Progenitor cell of endocrine pancreas (in vitro differentiated cells): ENCODE data around the gene RNF17. TPM values are rescaled to one million over a fixed set of nuclear protein-coding genes. Genes with fewer than 3 reads are reported as not detected.

Experiments used
- DNase-seq: peaks from one replicate; pipeline ENCODE4 v3.0.0; 2021; ENCODE audit warnings: low spot score; ENCODE audit not compliant: unreplicated experiment
- H3K27ac Mint-ChIP-seq: 2 replicates; pipeline ENCODE4 v1.8.0; 2021; ENCODE audit warnings: mild to moderate bottlenecking, moderate library complexity, mixed read lengths
- H3K27me3 Mint-ChIP-seq: 2 replicates; pipeline ENCODE4 v1.8.0; 2021; ENCODE audit warnings: mixed read lengths
- H3K36me3 Mint-ChIP-seq: 2 replicates; pipeline ENCODE4 v1.8.0; 2022; ENCODE audit warnings: mixed read lengths; ENCODE audit not compliant: insufficient read depth
- H3K4me1 Mint-ChIP-seq: 2 replicates; pipeline ENCODE4 v1.8.0; 2021; ENCODE audit warnings: low read depth, mixed read lengths
- H3K4me3 Mint-ChIP-seq: 2 replicates; pipeline ENCODE4 v1.8.0; 2021; ENCODE audit warnings: low read depth, mild to moderate bottlenecking, moderate library complexity, mixed read lengths
- H3K9me3 Mint-ChIP-seq: 2 replicates; pipeline ENCODE4 v1.8.0; 2021; ENCODE audit warnings: low read depth, mixed read lengths
- total RNA-seq: library from RNA; stranded (reverse); gene quantifications from 2 replicates; pipeline ENCODE4 v1.2.1, GENCODE V29; 2021
- TF ChIP-seq, protein P1 (sequence below): fragments of 200-600 bp; sonication (generic); IDR thresholded peaks from one replicate; pipeline ENCODE4 v1.5.0; 2021; ENCODE audit warnings: antibody characterized with exemption, mild to moderate bottlenecking; ENCODE audit not compliant: unreplicated experiment

The RNF17 gene
- total RNA-seq, 1 donor from 2014 or later: not detected

DNA sequence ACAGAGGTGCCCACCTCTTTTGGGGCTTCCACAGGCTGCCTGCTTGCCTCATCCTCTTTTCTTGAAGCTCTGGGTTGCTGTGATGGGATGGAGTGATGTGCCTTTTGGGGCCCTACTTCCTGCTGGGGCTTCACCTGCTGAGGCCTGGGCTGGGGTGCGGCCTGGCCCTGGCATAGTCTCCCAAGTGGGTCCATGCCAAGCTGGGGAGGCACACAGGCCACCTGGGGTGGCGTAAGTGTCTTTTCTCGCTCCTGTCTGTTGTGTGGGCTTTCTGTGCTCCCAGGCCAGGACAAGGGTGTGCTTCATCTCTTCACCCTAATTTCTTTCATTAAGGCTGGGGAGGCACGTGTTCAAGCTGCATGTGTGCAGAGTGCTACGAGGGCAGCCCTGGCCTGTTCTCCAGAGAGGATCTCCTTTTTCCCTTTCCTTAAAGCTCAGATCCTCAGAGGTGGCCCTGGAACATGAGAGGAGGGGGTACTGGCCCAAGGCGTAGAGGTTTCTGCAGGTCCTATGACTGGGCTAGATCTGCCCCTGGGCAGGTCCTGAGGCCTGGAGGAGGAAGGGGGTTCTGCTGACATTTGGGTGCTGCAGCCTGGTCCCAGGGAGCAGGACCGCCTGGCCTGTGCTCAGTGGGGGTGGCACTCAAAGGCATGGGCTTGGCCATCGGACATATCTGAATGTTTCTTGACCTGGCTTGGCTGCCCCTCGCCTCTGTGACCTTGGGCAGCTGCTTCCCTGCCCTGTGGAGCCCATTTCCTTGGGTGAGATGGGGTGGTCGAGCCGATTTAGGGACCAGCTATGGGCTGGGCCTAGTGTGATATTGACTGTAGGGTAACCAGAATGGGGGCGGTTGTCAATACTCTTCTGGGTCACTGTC, 23.7 kb upstream of the RNF17 start:
- Mint-ChIP-seq H3K27me3 (peaks cover 38% of the 10 kb centered on the region), H3K9me3 (no peaks in the 10 kb centered on the region), H3K36me3 (no peaks in the 10 kb centered on the region), H3K4me3 (no peak overlapping the region), H3K4me1 (no peaks in the 10 kb centered on the region), H3K27ac (no peak overlapping the region)
- TF ChIP-seq, protein P1, sequence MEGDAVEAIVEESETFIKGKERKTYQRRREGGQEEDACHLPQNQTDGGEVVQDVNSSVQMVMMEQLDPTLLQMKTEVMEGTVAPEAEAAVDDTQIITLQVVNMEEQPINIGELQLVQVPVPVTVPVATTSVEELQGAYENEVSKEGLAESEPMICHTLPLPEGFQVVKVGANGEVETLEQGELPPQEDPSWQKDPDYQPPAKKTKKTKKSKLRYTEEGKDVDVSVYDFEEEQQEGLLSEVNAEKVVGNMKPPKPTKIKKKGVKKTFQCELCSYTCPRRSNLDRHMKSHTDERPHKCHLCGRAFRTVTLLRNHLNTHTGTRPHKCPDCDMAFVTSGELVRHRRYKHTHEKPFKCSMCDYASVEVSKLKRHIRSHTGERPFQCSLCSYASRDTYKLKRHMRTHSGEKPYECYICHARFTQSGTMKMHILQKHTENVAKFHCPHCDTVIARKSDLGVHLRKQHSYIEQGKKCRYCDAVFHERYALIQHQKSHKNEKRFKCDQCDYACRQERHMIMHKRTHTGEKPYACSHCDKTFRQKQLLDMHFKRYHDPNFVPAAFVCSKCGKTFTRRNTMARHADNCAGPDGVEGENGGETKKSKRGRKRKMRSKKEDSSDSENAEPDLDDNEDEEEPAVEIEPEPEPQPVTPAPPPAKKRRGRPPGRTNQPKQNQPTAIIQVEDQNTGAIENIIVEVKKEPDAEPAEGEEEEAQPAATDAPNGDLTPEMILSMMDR: no peak
- DNase-seq: no peak

DNA sequence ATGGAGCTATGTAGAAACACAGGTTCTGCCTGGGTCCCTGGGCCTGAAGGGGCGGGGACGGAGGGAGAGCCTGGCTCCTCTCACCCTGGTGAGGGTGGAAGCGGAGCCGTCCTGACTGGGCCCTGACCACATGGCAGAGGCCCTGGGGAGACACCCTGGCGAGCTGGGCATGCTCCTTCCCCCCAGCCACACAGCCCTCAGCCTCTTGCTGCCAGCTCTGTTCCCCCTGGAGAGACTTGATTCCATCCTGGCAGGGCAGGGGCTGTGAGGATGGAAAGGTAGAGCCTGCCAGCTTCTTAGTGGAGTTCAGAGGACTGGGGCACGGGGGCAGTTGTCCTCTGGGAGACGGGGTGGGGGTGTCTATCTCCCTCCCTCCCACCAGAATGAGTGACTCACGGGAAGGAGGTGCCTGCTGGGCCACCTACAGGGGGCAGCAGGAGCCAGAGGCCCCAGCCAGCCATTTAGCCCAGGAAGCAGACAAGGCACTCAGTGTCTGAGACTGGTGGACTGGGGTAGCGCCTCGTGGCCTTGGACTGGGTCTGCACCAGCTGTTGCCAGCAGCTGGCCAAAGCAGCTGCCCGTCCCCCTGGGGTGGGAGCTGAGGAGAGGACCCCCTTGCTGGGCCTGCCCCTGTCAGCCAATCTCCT, 22.8 kb upstream of the RNF17 start:
- peaks cover 42% of the 10 kb centered on the region for H3K27me3 Mint-ChIP-seq
- TF ChIP-seq, protein P1: peak; percentile 26
- H3K4me3 Mint-ChIP-seq: no peak overlapping the region
- H3K36me3 Mint-ChIP-seq: no peaks in the 10 kb centered on the region
- H3K4me1 Mint-ChIP-seq: no peaks in the 10 kb centered on the region
- no peaks in the 10 kb centered on the region for H3K9me3 Mint-ChIP-seq
- H3K27ac Mint-ChIP-seq: no peak overlapping the region
- no peak for DNase-seq

DNA sequence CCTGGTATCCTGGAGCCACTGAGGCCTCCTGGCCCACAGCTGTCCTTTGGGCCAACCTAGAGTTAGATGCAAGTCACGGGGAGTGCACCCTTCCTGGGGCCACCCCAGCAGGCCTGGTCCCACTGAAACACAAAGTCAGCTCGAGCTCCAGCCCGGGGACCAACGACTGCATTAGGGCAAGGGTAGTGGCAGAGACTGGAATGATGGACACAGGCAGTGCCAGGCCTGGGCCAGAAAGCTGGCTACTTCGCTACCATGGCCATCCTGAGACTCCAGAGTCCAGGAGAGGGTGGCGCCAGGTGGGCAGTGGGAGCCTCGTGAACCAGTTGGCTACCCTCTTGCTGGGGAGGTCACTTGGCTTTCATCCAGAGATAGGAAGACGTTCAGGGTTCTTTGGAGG, 22.2 kb upstream of the RNF17 start:
- no peak for DNase-seq
- Mint-ChIP-seq H3K4me1 (peaks cover 2% of the 10 kb centered on the region), H3K27me3 (peaks cover 48% of the 10 kb centered on the region), H3K36me3 (no peaks in the 10 kb centered on the region), H3K4me3 (no peak overlapping the region), H3K9me3 (no peaks in the 10 kb centered on the region), H3K27ac (no peak overlapping the region)
- TF ChIP-seq, protein P1: no peak

DNA sequence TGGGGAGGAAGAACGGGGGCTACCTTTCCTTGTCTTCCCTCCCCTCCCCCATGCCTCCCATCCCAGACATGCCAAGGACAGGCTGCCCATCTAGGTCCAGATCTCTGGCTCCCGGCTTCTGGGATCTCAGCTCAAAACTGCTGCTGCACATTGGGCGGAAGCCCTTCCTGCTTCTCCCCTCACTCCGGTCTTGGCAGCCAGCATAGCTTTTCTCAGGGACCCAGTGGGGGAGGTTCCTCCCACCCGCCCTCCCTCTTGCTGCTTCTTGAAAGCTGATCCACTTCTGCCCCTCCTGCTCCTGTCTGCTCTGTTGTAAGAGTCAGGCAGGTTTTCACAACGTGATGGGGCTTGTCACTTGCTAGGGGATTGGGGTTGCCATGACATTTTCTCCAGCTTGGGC, 21.7 kb upstream of the RNF17 start:
- Mint-ChIP-seq H3K36me3 (no peaks in the 10 kb centered on the region), H3K27me3 (peaks cover 53% of the 10 kb centered on the region), H3K4me1 (peaks cover 4% of the 10 kb centered on the region), H3K9me3 (no peaks in the 10 kb centered on the region), H3K4me3 (no peak overlapping the region), H3K27ac (no peak overlapping the region)
- TF ChIP-seq, protein P1: no peak
- DNase-seq: no peak

DNA sequence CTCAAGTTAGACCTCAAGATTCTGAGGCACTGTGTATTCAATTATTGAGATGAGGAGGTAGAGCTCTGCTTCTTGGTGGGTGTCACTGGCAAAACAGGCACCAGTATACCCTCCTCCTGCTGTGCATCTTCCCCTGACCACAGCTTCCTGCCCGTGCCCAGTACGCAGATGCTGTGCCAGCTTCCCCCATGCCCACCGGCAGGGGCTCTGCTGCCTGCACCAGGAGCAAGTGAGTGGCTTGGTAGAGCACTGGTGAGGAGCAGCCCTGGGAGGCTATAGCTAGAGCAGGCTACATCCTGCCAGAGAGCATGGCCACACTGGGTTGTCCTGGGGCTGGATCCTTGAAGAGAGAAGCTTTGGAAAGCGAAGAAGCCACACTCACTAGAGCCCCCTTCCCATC, 21.0 kb upstream of the RNF17 start:
- H3K27me3 Mint-ChIP-seq: peaks cover 59% of the 10 kb centered on the region

More for the DNA sequence above, 21.0 kb upstream of the RNF17 start:
- peaks cover 6% of the 10 kb centered on the region for H3K4me1 Mint-ChIP-seq
- no peak for DNase-seq
- no peaks in the 10 kb centered on the region for H3K36me3 Mint-ChIP-seq
- H3K27ac Mint-ChIP-seq: no peak overlapping the region
- H3K9me3 Mint-ChIP-seq: no peaks in the 10 kb centered on the region
- no peak overlapping the region for H3K4me3 Mint-ChIP-seq
- TF ChIP-seq, protein P1: no peak
